Measurements from ENCODE around the gene C18orf54.
A peak's percentile ranks its signal among the peaks of the same experiment; 100 is the strongest.
"Not testable (repeated sequence)": the region's sequence is repeated elsewhere in the genome, so short reads cannot be mapped to it uniquely, and the experiment has no call there.

The C18orf54 gene

DNA sequence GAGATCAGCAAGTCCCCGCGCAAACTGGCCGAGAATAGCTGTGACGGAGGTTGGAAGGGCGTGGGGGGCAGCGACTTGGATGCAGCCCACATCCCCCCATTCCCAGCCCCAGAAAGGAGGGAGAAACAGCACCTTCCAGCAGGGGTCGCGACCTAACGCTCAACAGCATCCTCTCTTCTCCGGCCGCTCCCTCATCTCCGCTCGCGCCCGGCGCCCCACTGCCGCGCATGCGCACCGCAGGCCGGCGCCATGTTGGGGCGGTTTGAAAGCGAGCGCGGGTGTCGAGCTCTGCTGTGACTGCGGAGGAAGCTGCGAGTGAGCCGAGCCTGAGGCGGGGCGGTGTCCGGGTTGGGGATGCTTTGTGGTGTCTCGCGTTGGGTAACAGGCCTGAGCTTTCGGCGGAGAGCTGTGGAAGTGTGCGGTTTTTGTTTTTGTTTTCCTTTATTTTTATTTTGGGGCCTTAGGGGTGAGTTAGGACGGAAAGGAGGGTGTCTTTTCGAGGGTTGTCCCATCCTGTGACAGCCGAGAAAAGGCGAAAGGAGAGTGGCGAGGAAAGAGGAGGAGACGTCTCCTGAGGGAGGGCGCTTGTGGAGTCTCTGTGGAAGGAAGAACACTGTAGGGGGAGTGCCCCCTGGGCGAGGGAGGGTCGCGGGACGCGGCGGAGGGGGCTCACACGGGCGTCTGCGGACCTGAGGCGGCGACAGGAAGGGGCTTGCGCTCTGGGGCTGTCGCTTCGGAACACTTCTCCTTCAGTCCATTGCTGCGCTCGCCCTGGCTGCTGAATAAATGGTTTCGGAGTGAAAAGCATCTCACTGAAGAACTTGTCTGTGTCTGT, at the start of gene C18orf54, which contains the start of gene STARD6:
Gene C18orf54, plus strand, starts transcription at position 247 of the 835 bp plus-strand sequence. CDS start 2,667 bp downstream, outside the sequence.
Gene STARD6, minus strand, starts transcription at position 199 of the 835 bp plus-strand sequence. CDS start 3,285 bp downstream, outside the sequence.
- Histone ChIP-seq H3K9me3 (ENCODE audit: control insufficient read depth in 1 of 2, low read length in 2 of 2) (no peaks in the 10 kb centered on the region), H3K27ac (ENCODE audit: low read length) (peak within 1 kb of the TSS; percentile 47), H3K27me3 (ENCODE audit: low read depth, low read length) (no peaks in the 10 kb centered on the region), H3K4me1 (ENCODE audit: control insufficient read depth in 1 of 2, insufficient read depth in 2 of 2, low read length in 2 of 2) (peaks cover 0 to 6% of the 10 kb centered on the region in 2 donors), H3K4me3 (ENCODE audit: low read depth in 1 of 2, low read length in 2 of 2) (peak within 1 kb of the TSS; percentile 93 to 98), H3K36me3 (ENCODE audit: control insufficient read depth in 1 of 2, insufficient read depth in 2 of 2, low read length in 2 of 2) (no peaks in the 10 kb centered on the region)

DNA sequence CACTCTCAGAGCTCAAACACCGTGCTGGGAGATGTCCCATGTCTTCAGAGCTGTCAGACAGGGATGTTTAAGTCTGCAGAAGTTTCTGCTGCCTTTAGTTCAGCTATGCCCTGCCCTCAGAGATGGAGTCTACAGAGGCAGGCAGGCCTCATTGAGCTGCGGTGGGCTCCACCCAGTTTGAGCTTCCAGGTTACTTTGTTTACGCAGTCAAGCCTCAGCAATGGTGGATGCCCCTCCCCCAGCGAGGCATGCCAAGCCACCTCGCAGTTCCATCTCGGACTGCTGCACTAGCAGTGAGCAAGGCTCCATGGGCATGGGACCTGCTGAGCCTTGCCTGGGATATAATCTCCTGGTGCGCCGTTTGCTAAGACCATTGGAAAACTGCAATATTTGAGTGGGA, 48.1 kb upstream of the C18orf54 start:
- H3K27ac ChIP-seq (ENCODE audit: low read length); H3K4me1 ChIP-seq (ENCODE audit: control insufficient read depth in 1 of 2, insufficient read depth in 2 of 2, low read length in 2 of 2): not testable (repeated sequence)

DNA sequence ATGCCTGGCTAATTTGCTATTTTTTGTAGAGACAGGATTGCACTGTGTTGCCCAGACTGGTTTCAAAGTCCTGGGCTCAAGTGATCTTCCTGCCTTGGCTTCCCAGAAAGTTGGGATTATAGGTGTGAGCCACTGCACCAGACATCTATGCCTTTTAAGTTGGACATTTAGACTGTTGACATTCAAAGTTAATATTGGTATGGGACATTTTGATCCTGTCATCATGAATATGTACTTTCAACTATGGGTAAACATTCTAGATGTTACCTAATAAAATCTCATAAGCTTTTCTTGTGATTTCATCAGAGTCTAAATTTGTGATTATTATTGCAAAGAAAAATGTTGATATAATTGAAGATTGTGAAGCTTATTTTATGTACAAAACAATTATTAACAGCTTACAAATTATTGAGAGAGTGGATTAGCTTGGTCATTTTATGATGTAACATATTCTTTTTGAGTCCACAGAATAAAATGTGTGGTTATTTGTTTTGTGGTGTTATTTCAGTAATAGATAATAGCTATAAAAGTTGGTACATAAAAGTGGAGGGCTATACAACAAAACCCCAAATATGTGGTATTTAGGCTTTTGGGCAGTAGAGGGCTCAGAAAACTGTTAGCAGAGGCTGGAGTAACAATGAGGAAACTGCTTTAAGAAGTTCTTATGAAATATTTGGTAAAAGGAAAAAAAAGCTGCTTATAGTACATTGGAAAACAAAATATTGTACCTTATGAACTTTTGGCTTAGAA, 41.5 kb upstream of the C18orf54 start:
- Histone ChIP-seq H3K4me3 (ENCODE audit: low read depth in 1 of 2, low read length in 2 of 2) (no peak overlapping the region), H3K27ac (ENCODE audit: low read length) (no peak overlapping the region), H3K36me3 (ENCODE audit: control insufficient read depth in 1 of 2, insufficient read depth in 2 of 2, low read length in 2 of 2) (no peaks in the 10 kb centered on the region), H3K9me3 (ENCODE audit: control insufficient read depth in 1 of 2, low read length in 2 of 2) (no peaks in the 10 kb centered on the region), H3K27me3 (ENCODE audit: low read depth, low read length) (no peaks in the 10 kb centered on the region), H3K4me1 (ENCODE audit: control insufficient read depth in 1 of 2, insufficient read depth in 2 of 2, low read length in 2 of 2) (no peaks in the 10 kb centered on the region)

More for the DNA sequence above, 48.1 kb upstream of the C18orf54 start:
- H3K9me3 ChIP-seq (ENCODE audit: control insufficient read depth in 1 of 2, low read length in 2 of 2); H3K4me3 ChIP-seq (ENCODE audit: low read depth in 1 of 2, low read length in 2 of 2); H3K27me3 ChIP-seq (ENCODE audit: low read depth, low read length); H3K36me3 ChIP-seq (ENCODE audit: control insufficient read depth in 1 of 2, insufficient read depth in 2 of 2, low read length in 2 of 2): not testable (repeated sequence)

DNA sequence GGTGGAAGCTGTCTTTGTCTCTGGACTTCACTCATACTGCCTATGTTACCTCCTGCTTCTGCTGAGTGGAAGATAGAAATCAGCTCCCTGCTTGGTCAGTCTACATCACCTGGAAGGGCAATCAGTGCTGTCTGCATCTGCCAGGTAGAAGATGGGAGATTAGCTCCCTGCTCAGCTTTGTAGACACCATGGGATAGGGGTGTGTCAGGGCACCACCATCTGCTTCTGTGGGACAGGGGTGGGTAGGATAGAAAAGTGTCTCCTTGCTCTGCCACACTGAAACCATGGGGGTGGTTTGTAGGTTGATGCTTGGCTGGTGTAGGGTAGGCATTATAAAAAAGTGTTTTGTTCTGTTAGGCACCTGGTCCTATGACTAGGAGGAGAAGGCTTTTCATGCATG, 34.1 kb upstream of the C18orf54 start:
- no peaks in the 10 kb centered on the region for H3K36me3 ChIP-seq (ENCODE audit: control insufficient read depth in 1 of 2, insufficient read depth in 2 of 2, low read length in 2 of 2)
- H3K27ac ChIP-seq (ENCODE audit: low read length), result no peak overlapping the region
- no peaks in the 10 kb centered on the region for H3K9me3 ChIP-seq (ENCODE audit: control insufficient read depth in 1 of 2, low read length in 2 of 2)
- H3K27me3 ChIP-seq (ENCODE audit: low read depth, low read length), result no peaks in the 10 kb centered on the region
- H3K4me1 ChIP-seq (ENCODE audit: control insufficient read depth in 1 of 2, insufficient read depth in 2 of 2, low read length in 2 of 2), result no peaks in the 10 kb centered on the region
- H3K4me3 ChIP-seq (ENCODE audit: low read depth in 1 of 2, low read length in 2 of 2), result no peak overlapping the region

DNA sequence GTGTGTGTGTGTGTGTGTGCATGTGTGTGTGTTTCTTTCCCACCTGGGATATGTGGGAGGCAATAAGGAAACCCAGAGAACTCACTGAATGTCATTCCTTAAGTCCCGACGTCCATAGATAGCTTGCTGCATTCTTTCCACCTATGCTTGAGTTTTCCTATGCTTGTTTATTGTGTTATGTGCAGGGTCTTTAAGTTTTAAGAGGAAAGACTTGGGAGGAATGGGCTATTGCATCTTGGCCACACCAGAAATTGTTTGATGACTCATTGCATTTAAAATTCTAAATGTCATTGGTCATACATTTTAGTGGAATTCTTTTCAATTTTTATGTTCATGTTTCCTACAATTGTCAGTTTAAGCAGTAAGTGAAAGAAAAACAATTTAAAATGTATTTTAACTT, 33.7 kb upstream of the C18orf54 start:
- H3K36me3 ChIP-seq (ENCODE audit: control insufficient read depth in 1 of 2, insufficient read depth in 2 of 2, low read length in 2 of 2), result no peaks in the 10 kb centered on the region
- no peaks in the 10 kb centered on the region for H3K9me3 ChIP-seq (ENCODE audit: control insufficient read depth in 1 of 2, low read length in 2 of 2)
- H3K27ac ChIP-seq (ENCODE audit: low read length), result no peak overlapping the region
- H3K27me3 ChIP-seq (ENCODE audit: low read depth, low read length), result no peaks in the 10 kb centered on the region
- H3K4me3 ChIP-seq (ENCODE audit: low read depth in 1 of 2, low read length in 2 of 2), result no peak overlapping the region
- H3K4me1 ChIP-seq (ENCODE audit: control insufficient read depth in 1 of 2, insufficient read depth in 2 of 2, low read length in 2 of 2), result no peaks in the 10 kb centered on the region

DNA sequence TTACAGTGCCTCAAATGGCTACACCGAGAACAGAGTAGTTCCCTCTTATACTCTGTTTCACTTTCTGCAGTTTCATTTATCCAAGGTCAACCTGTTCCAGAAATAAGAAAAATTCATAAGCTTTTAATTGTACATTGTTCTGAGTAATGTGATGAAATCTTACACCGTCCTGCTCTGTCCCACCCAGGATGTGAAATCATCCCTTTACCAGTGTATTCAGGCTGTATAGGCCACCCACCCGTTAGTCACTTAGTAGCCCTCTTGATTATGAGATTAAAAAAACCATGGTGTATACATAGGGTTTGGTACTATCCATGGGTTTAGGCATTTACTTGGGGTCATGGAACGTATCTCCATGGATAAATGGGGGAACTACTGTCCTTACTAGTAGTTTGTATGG, 29.9 kb upstream of the C18orf54 start:
- no peaks in the 10 kb centered on the region for H3K9me3 ChIP-seq (ENCODE audit: control insufficient read depth in 1 of 2, low read length in 2 of 2)
- no peak overlapping the region for H3K27ac ChIP-seq (ENCODE audit: low read length)
- no peaks in the 10 kb centered on the region for H3K4me1 ChIP-seq (ENCODE audit: control insufficient read depth in 1 of 2, insufficient read depth in 2 of 2, low read length in 2 of 2)
- H3K27me3 ChIP-seq (ENCODE audit: low read depth, low read length), result no peaks in the 10 kb centered on the region
- no peak overlapping the region for H3K4me3 ChIP-seq (ENCODE audit: low read depth in 1 of 2, low read length in 2 of 2)
- H3K36me3 ChIP-seq (ENCODE audit: control insufficient read depth in 1 of 2, insufficient read depth in 2 of 2, low read length in 2 of 2), result no peaks in the 10 kb centered on the region

DNA sequence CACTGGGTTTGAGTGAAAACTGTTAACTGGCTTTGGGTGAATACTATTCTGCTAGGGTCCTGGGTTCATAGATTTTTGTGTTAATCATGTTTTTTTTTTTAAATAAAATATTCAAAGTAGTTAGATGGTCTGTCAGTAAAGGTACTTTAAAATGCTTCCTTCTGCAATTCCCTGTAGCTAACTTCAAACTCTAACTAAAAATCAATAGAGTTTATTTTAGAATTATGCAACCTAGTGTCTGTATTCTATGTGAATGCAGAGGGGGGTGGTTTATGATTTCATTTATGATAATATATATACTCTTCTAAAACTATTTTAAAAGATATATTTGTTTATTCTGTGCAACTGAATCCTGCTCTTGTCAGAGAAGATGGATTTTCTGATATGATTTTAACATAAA, 27.9 kb upstream of the C18orf54 start:
- H3K27ac ChIP-seq (ENCODE audit: low read length), result no peak overlapping the region
- no peaks in the 10 kb centered on the region for H3K36me3 ChIP-seq (ENCODE audit: control insufficient read depth in 1 of 2, insufficient read depth in 2 of 2, low read length in 2 of 2)
- H3K4me3 ChIP-seq (ENCODE audit: low read depth in 1 of 2, low read length in 2 of 2), result no peak overlapping the region
- no peaks in the 10 kb centered on the region for H3K9me3 ChIP-seq (ENCODE audit: control insufficient read depth in 1 of 2, low read length in 2 of 2)
- no peaks in the 10 kb centered on the region for H3K27me3 ChIP-seq (ENCODE audit: low read depth, low read length)
- H3K4me1 ChIP-seq (ENCODE audit: control insufficient read depth in 1 of 2, insufficient read depth in 2 of 2, low read length in 2 of 2), result no peaks in the 10 kb centered on the region

DNA sequence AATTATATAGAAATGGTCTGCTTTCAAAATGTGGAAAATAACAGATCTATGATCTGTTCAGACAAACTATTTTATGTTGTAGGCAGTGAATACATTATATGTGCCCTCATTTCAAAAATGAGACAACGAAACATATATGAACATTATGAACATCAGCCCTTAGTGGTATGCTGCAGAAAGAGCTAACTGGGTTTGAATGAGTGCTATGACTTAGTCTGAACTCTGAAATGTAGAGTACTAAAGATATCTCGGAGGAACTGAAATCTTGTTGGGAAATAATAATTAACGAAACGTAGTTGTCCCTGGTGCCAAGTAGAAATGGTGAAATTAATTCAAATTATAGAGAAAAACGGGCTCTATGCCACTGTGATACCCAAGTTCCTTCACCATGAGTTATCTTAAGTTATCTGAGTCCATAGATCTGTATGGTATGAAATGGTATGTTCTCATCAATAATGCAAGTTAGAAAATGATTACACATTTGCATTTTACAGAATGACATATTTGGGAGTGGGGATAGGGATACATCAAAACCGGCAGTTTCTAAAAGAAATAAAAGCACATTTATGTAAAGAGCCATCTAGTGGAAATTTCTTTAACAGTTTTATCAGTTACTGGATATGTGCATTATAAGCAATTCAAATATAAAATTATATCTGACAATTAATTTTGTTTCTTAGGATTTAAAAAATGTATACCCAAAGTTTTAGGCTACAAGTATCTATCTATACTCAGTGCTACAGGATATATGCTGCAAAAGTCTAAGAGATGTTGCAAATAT, 26.7 kb upstream of the C18orf54 start:
- Histone ChIP-seq H3K4me3 (ENCODE audit: low read depth in 1 of 2, low read length in 2 of 2) (no peak overlapping the region), H3K9me3 (ENCODE audit: control insufficient read depth in 1 of 2, low read length in 2 of 2) (no peaks in the 10 kb centered on the region)

DNA sequence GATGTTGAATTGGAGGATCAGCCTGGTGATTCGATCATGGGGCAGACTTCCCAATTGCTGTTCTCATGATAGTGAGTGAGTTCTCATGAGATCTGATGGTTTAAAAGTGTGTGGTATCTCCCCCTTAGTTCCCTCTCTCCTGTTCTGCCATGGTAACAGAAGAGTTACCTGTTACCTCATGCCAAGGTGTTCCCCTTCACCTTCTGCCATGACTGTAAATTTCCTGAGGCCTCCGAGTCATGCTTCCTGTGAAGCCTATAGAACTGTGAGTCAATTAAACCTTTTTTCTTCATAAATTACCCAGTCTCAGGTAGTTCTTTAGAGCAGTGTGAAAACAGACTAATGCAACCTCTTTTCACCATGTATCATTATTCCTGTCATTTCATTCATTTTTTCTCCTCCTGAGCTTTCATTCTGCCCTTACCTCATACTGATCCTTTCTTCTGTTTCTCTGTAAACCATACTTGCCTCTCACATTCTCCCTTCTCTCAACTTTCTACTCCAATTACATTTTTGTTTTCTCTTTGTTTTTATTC, 22.0 kb upstream of the C18orf54 start:
- Histone ChIP-seq H3K4me3 (ENCODE audit: low read depth in 1 of 2, low read length in 2 of 2) (no peak overlapping the region), H3K36me3 (ENCODE audit: control insufficient read depth in 1 of 2, insufficient read depth in 2 of 2, low read length in 2 of 2) (no peaks in the 10 kb centered on the region), H3K9me3 (ENCODE audit: control insufficient read depth in 1 of 2, low read length in 2 of 2) (no peaks in the 10 kb centered on the region), H3K4me1 (ENCODE audit: control insufficient read depth in 1 of 2, insufficient read depth in 2 of 2, low read length in 2 of 2) (no peaks in the 10 kb centered on the region), H3K27ac (ENCODE audit: low read length) (no peak overlapping the region), H3K27me3 (ENCODE audit: low read depth, low read length) (no peaks in the 10 kb centered on the region)

More for the DNA sequence above, 26.7 kb upstream of the C18orf54 start:
- Histone ChIP-seq H3K36me3 (ENCODE audit: control insufficient read depth in 1 of 2, insufficient read depth in 2 of 2, low read length in 2 of 2) (no peaks in the 10 kb centered on the region), H3K4me1 (ENCODE audit: control insufficient read depth in 1 of 2, insufficient read depth in 2 of 2, low read length in 2 of 2) (no peaks in the 10 kb centered on the region), H3K27ac (ENCODE audit: low read length) (no peak overlapping the region), H3K27me3 (ENCODE audit: low read depth, low read length) (no peaks in the 10 kb centered on the region)

DNA sequence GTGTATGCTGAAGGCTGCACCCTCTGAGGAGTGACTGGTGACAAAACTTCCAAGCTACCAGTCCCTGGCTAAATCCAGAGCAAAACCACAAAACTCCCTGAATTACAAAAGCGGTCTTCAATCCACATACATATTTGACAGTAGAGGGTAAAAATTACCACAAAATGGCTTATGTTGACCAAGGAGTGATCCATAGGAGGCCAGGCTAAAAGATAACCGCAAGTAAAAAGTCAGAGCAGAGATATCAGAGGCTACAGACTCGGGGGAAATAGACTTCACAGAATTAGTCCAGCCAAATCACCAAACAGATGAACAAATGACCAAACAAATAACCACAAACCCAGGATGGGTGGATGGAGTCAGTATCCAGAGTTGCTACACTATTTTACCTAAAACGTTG, 19.5 kb upstream of the C18orf54 start:
- Histone ChIP-seq H3K27me3 (ENCODE audit: low read depth, low read length) (no peaks in the 10 kb centered on the region), H3K4me1 (ENCODE audit: control insufficient read depth in 1 of 2, insufficient read depth in 2 of 2, low read length in 2 of 2) (no peaks in the 10 kb centered on the region), H3K4me3 (ENCODE audit: low read depth in 1 of 2, low read length in 2 of 2) (no peak overlapping the region), H3K9me3 (ENCODE audit: control insufficient read depth in 1 of 2, low read length in 2 of 2) (no peaks in the 10 kb centered on the region), H3K27ac (ENCODE audit: low read length) (no peak overlapping the region), H3K36me3 (ENCODE audit: control insufficient read depth in 1 of 2, insufficient read depth in 2 of 2, low read length in 2 of 2) (no peaks in the 10 kb centered on the region)

DNA sequence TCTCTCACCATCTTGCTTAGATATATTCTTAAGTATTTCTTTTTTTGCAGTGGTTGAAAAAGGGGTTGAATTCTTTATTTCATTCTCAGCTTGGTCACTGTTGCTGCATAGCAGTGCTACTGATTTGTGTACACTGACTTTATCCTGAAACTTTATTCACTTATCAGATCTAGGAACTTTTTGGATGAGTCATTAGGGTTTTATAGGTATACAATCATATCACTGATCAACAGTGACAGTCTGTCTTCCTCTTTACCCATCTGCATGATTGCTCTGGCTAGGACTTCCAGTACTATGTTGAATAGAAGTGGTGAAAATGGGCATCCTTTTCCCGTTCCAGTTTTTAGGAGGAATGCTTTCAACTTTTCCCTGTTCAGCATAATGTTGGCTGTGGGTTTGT, 6.5 kb upstream of the C18orf54 start:
- Histone ChIP-seq H3K4me1 (ENCODE audit: control insufficient read depth in 1 of 2, insufficient read depth in 2 of 2, low read length in 2 of 2) (no peaks in the 10 kb centered on the region), H3K4me3 (ENCODE audit: low read depth in 1 of 2, low read length in 2 of 2) (no peak overlapping the region), H3K36me3 (ENCODE audit: control insufficient read depth in 1 of 2, insufficient read depth in 2 of 2, low read length in 2 of 2) (no peaks in the 10 kb centered on the region), H3K27ac (ENCODE audit: low read length) (no peak overlapping the region), H3K9me3 (ENCODE audit: control insufficient read depth in 1 of 2, low read length in 2 of 2) (no peaks in the 10 kb centered on the region), H3K27me3 (ENCODE audit: low read depth, low read length) (no peaks in the 10 kb centered on the region)
